HepG2 (cell line): Measurements from ENCODE around the gene MAEA. TPM values are rescaled to one million over a fixed set of nuclear protein-coding genes. Genes with fewer than 3 reads are reported as not detected.

Source experiments
- ATAC-seq: fragments of 200-7000 bp; cut with Tn5 transposase; 3 replicates; pipeline ENCODE4 v1.9.1; 2020; ENCODE audit warnings: mild to moderate bottlenecking, moderate library complexity
- BruUV-seq: library from RNA; stranded (reverse); fragments of 400-500 nt; replicated peaks from 2 replicates; lab custom pipeline; 2021; lab: Mats Ljungman, UMichigan
- CTCF ChIA-PET: fragments of 300-600 bp; formaldehyde crosslinking; extraction: SDS; loops from one replicate; lab custom pipeline; 2021; ENCODE audit warnings: low total read pairs, inconsistent platforms, low intra/inter-chr PET ratio; lab: Yijun Ruan, JAX
- POLR2A ChIA-PET: fragments of 350-600 bp; sonication (Branson Sonifier 250); formaldehyde crosslinking; loops from one replicate; lab custom pipeline; 2020; ENCODE audit warnings: antibody characterized with exemption, inconsistent platforms; lab: Yijun Ruan, JAX
- DNase-seq: peaks from one replicate; pipeline ENCODE4 v3.0.0-alpha.2; 2015; ENCODE audit warnings: low spot score
- FAIRE-seq: peaks from 3 replicates; lab custom pipeline; 2011; peaks lifted over from hg19 to GRCh38; lab: Jason Lieb, UNC
- H2AFZ ChIP-seq: one replicate; pipeline ENCODE4 v1.6.1; 2011; ENCODE audit warnings: low read length, inconsistent platforms
- H3K27ac ChIP-seq: fragments of 300-600 bp; 3 replicates; pipeline ENCODE4 v1.8.0; 2011; ENCODE audit warnings: mixed run types, mild to moderate bottlenecking, mixed read lengths, low read length, inconsistent platforms; ENCODE audit not compliant: insufficient read depth; ENCODE audit errors: extremely low read length
- H3K27me3 ChIP-seq, 2 experiments: fragments of 200-600 bp in 1 of 2; 2 replicates in 1 of 2; 3 replicates in 1 of 2; pipeline versions ENCODE4 v1.6.0 to v1.8.0; 2011; ENCODE audit warnings: low read length in 2 of 2, mild to moderate bottlenecking in 2 of 2, moderate library complexity in 2 of 2, inconsistent platforms in 1 of 2; ENCODE audit not compliant: insufficient read depth in 2 of 2, control insufficient read depth in 1 of 2
- H3K36me3 ChIP-seq, 2 experiments: fragments of 200-600 bp in 1 of 2; replicated peaks in 1 of 2; 2 replicates in 1 of 2; 3 replicates in 1 of 2; pipeline versions ENCODE4 v1.5.1 to v1.8.0; 2011; ENCODE audit warnings: low read length in 2 of 2, inconsistent platforms in 1 of 2; ENCODE audit not compliant: insufficient read depth in 2 of 2, control insufficient read depth in 1 of 2
- H3K4me1 ChIP-seq: 2 replicates; pipeline ENCODE4 v1.5.1; 2012; ENCODE audit warnings: low read length, inconsistent platforms; ENCODE audit not compliant: insufficient read depth
- H3K4me2 ChIP-seq: 2 replicates; pipeline ENCODE4 v1.6.0; 2011; ENCODE audit warnings: low read depth, low read length, inconsistent platforms
- H3K4me3 ChIP-seq, 3 experiments: fragments of 200-600 bp in 1 of 3; sonication (generic), shearing (Covaris generic) in 1 of 3; replicated peaks in 1 of 3; 2 replicates each; pipeline ENCODE4 v1.5.1; 2011 to 2016; ENCODE audit warnings: low read length in 3 of 3, inconsistent platforms in 2 of 3, low read depth in 2 of 3, mild to moderate bottlenecking in 2 of 3, control low read depth in 1 of 3, mixed read lengths in 1 of 3; ENCODE audit not compliant: insufficient read depth in 1 of 3
- H3K79me2 ChIP-seq: one replicate; pipeline ENCODE4 v1.6.1; 2011; ENCODE audit warnings: low read length, inconsistent platforms; ENCODE audit not compliant: insufficient read depth
- H3K9ac ChIP-seq: 2 replicates; pipeline ENCODE4 v1.6.0; 2011; ENCODE audit warnings: mild to moderate bottlenecking, low read depth, low read length, inconsistent platforms; ENCODE audit not compliant: insufficient read depth
- H3K9me3 ChIP-seq: 2 replicates; pipeline ENCODE4 v1.5.1; 2012; ENCODE audit warnings: mild to moderate bottlenecking, low read length
- H4K20me1 ChIP-seq: 2 replicates; pipeline ENCODE4 v1.6.0; 2011; ENCODE audit warnings: inconsistent platforms, mild to moderate bottlenecking, low read length, moderate library complexity; ENCODE audit not compliant: insufficient read depth
- ARNTL ChIP-seq: sonication (generic); formaldehyde crosslinking; IDR thresholded peaks from 2 replicates; pipeline ENCODE4 v1.4.0; 2020; ENCODE audit warnings: mild to moderate bottlenecking, missing genetic modification reagents
- ASH2L ChIP-seq: fragments of 300-600, 200-600 bp; sonication (generic); IDR thresholded peaks from 2 replicates; pipeline ENCODE4 v1.7.0; 2017; ENCODE audit warnings: low read depth, mild to moderate bottlenecking, moderate library complexity, mixed read lengths, low read length; ENCODE audit not compliant: insufficient read length
- CHD2 ChIP-seq: IDR thresholded peaks from 2 replicates; pipeline ENCODE4 v1.6.1; 2011; ENCODE audit warnings: low read depth, low read length, improper control_type of control experiment
- FOSL1 ChIP-seq: sonication (generic); formaldehyde crosslinking; IDR thresholded peaks from 2 replicates; pipeline ENCODE4 v1.9.0; 2021; ENCODE audit warnings: missing genetic modification reagents, borderline replicate concordance
- REPIN1 ChIP-seq: sonication (generic); formaldehyde crosslinking; IDR thresholded peaks from 2 replicates; pipeline ENCODE4 v1.8.0; 2022; ENCODE audit warnings: missing genetic modification reagents, low read depth, mild to moderate bottlenecking, borderline replicate concordance
- SP5 ChIP-seq: IDR thresholded peaks from 2 replicates; pipeline ENCODE4 v1.6.1; 2016; ENCODE audit warnings: low read depth, borderline replicate concordance
- TAF1 ChIP-seq: sonication (generic); formaldehyde crosslinking; IDR thresholded peaks from 2 replicates; pipeline ENCODE4 v1.4.0; 2020; ENCODE audit warnings: missing genetic modification reagents
- TMF1 ChIP-seq: sonication (generic); formaldehyde crosslinking; IDR thresholded peaks from 2 replicates; pipeline ENCODE4 v1.8.1; 2022; ENCODE audit warnings: low read depth, missing genetic modification reagents
- ZFX ChIP-seq: sonication (generic); formaldehyde crosslinking; IDR thresholded peaks from 2 replicates; pipeline ENCODE4 v1.4.0; 2020; ENCODE audit warnings: mild to moderate bottlenecking, low read depth, missing genetic modification reagents, moderate library complexity
- ZNF383 ChIP-seq: sonication (generic); formaldehyde crosslinking; IDR thresholded peaks from 2 replicates; pipeline ENCODE4 v1.4.0; 2020; ENCODE audit warnings: missing genetic modification reagents, mild to moderate bottlenecking, borderline replicate concordance
- ZNF430 ChIP-seq: sonication (generic); formaldehyde crosslinking; IDR thresholded peaks from 2 replicates; pipeline ENCODE4 v1.9.0; 2021; ENCODE audit warnings: mild to moderate bottlenecking, missing genetic modification reagents
- ZNF496 ChIP-seq: sonication (generic); formaldehyde crosslinking; IDR thresholded peaks from 2 replicates; pipeline ENCODE4 v1.8.1; 2023; ENCODE audit warnings: mild to moderate bottlenecking, moderate library complexity, missing genetic modification reagents; ENCODE audit not compliant: insufficient replicate concordance
- ZNF557 ChIP-seq: sonication (generic); formaldehyde crosslinking; IDR thresholded peaks from 2 replicates; pipeline ENCODE4 v1.4.0; 2020; ENCODE audit warnings: missing genetic modification reagents
- WGBS: methylation state at CpG from one replicate; pipeline ENCODE4 v1.1.6; 2017; ENCODE audit warnings: low lambda C conversion rate; 5-methylcytosine and 5-hydroxymethylcytosine counted together
- in situ Hi-C: cut with HindIII; loops from 2 replicates; pipeline ENCODE4 v1.10.0; 2017; ENCODE audit warnings: low pct_unique_long_range_greater_than_20kb; ENCODE audit not compliant: extremely low pct_ligation_motif_present
- intact Hi-C: fragments of 100-400 bp; cut with micrococcal nuclease; formaldehyde crosslinking; loops from one replicate; pipeline ENCODE4 v1.10.0; 2022; ENCODE audit not compliant: unreplicated experiment
- polyA plus RNA-seq, 8 experiments: library from polyadenylated mRNA; depleted of rRNA in 3 of 8; stranded (reverse) in 7 of 8; unstranded in 1 of 8; fragments of >200 nt; fragmentation: Illumina TruSeq in 4 of 8; extraction: Trizol in 4 of 8; gene quantifications; 2 replicates each; pipeline versions ENCODE4 v1.2.1 to v1.2.3, GENCODE V29; 2011 to 2016; ENCODE audit warnings: low read depth in 4 of 8, missing spikeins in 1 of 8, mixed read lengths in 1 of 8; ENCODE audit not compliant: insufficient read depth in 1 of 8
- total RNA-seq, 5 experiments: library from RNA; depleted of rRNA; stranded (reverse); fragments of >200 nt; fragmentation: Illumina TruSeq; extraction: Trizol; gene quantifications; 2 replicates each; pipeline ENCODE4 v1.2.3, GENCODE V29; 2016; ENCODE audit warnings: low read depth in 1 of 5
- TF ChIP-seq, protein P1 (sequence below): sonication (generic); formaldehyde crosslinking; conservative IDR thresholded peaks from 2 replicates; pipeline ENCODE4 v1.8.1; 2023; ENCODE audit warnings: missing genetic modification reagents
- TF ChIP-seq, protein P2 (sequence below): sonication (generic); formaldehyde crosslinking; IDR thresholded peaks from 2 replicates; pipeline ENCODE4 v1.5.0; 2020; ENCODE audit warnings: mild to moderate bottlenecking, missing genetic modification reagents
- TF ChIP-seq, protein P3 (sequence below): sonication (generic); formaldehyde crosslinking; IDR thresholded peaks from 2 replicates; pipeline ENCODE4 v1.5.0; 2020; ENCODE audit warnings: missing genetic modification reagents
- TF ChIP-seq, protein P4 (sequence below): sonication (generic); formaldehyde crosslinking; IDR thresholded peaks from 2 replicates; pipeline ENCODE4 v1.4.0; 2020; ENCODE audit warnings: mild to moderate bottlenecking, missing genetic modification reagents
- TF ChIP-seq, protein P5 (sequence below): sonication (generic); formaldehyde crosslinking; IDR thresholded peaks from 2 replicates; pipeline ENCODE4 v1.8.1; 2023; ENCODE audit warnings: mild to moderate bottlenecking, missing genetic modification reagents, borderline replicate concordance

The MAEA gene
- total and polyA plus RNA-seq, 2 of the 13 experiments (the other 11 are each of a cell fraction or from before 2014, with no cell fraction given), result 52.0 to 57.1 TPM

DNA sequence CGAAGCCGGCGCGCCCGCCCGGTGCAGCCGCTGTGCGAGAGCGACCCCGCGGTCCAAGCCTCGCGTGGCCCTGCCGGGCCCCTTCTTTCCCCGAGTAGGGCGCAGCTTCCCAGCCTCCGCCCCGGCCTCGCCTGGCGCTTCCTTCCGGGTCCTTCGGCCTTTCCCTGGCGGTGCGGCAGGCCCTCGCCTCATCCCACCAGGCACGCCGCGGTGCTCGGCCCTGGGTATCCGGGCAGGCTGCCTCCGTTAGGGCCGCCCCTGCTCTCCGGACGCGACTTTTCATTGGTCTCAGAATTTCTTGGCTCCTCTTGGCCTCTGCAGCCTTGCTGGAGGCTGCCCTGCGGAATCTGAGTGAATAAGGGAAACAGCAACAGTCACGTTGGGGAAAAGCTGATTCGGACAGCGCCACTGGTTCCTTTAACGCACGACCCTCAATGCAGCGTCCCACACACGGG lies 57.7 kb downstream of the MAEA start:
- POLR2A ChIA-PET, result interaction anchor here (0.7 to 4.1 kb wide), 13 partner anchors 9 to 303 kb away, joined by 3 to 43 read pairs (median 5); partner anchors contain the start of genes CTBP1, MAEA and SPON2
- Histone ChIP-seq H2AFZ (no peak overlapping the region), H3K4me1 (peaks cover 31% of the 10 kb centered on the region), H3K4me2 (peak overlapping the region; percentile 83), H4K20me1 (no peaks in the 10 kb centered on the region), H3K4me3 (peak overlapping the region; percentile 59 to 76 (median 74)), H3K9ac (peak overlapping the region; percentile 87), H3K27ac (peak overlapping the region; percentile 82), H3K79me2 (peaks cover 12% of the 10 kb centered on the region), H3K27me3 (no peaks in the 10 kb centered on the region; a peak in 1 of 5 replicates), H3K9me3 (no peaks in the 10 kb centered on the region), H3K36me3 (peaks cover 4 to 11% of the 10 kb centered on the region in 2 experiments; a peak in 4 of 5 replicates)
- ATAC-seq, result peak; percentile 54
- no TSS peak for BruUV-seq
- intact Hi-C loops, result loop anchor here (1.0 to 5.0 kb wide), 3 partner anchors 40 to 99 kb away; partner anchors contain the start of gene MAEA
- WGBS, result 1% methylated on average over 8 of the region's 43 CpGs
- in situ Hi-C loops, result no loop called here
- DNase-seq, result peak; percentile 50
- CTCF ChIA-PET, result interaction anchor here (1.7 kb wide), 1 partner anchor 217 kb away, joined by 4 read pairs; no protein-coding TSS in a partner anchor
- FAIRE-seq, result no peak
- TF ChIP-seq, protein P1, sequence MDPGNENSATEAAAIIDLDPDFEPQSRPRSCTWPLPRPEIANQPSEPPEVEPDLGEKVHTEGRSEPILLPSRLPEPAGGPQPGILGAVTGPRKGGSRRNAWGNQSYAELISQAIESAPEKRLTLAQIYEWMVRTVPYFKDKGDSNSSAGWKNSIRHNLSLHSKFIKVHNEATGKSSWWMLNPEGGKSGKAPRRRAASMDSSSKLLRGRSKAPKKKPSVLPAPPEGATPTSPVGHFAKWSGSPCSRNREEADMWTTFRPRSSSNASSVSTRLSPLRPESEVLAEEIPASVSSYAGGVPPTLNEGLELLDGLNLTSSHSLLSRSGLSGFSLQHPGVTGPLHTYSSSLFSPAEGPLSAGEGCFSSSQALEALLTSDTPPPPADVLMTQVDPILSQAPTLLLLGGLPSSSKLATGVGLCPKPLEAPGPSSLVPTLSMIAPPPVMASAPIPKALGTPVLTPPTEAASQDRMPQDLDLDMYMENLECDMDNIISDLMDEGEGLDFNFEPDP (CRISPR knock-in tag), result no peak
- TF ChIP-seq ZNF430, result peak; percentile 55; the same call in 1 of the 2 replicates
- no peak for TF ChIP-seq ZNF557 (CRISPR knock-in tag)
- TF ChIP-seq, protein P2, sequence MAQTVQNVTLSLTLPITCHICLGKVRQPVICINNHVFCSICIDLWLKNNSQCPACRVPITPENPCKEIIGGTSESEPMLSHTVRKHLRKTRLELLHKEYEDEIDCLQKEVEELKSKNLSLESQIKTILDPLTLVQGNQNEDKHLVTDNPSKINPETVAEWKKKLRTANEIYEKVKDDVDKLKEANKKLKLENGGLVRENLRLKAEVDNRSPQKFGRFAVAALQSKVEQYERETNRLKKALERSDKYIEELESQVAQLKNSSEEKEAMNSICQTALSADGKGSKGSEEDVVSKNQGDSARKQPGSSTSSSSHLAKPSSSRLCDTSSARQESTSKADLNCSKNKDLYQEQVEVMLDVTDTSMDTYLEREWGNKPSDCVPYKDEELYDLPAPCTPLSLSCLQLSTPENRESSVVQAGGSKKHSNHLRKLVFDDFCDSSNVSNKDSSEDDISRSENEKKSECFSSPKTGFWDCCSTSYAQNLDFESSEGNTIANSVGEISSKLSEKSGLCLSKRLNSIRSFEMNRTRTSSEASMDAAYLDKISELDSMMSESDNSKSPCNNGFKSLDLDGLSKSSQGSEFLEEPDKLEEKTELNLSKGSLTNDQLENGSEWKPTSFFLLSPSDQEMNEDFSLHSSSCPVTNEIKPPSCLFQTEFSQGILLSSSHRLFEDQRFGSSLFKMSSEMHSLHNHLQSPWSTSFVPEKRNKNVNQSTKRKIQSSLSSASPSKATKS (CRISPR knock-in tag), result no peak
- peak; percentile 83 for TF ChIP-seq ZFX
- TF ChIP-seq FOSL1 (CRISPR knock-in tag), result no peak
- 0 out of 2 replicates have a peak, but pooled peaks have one; percentile 8 for TF ChIP-seq ARNTL (CRISPR knock-in tag)
- TF ChIP-seq, protein P3, sequence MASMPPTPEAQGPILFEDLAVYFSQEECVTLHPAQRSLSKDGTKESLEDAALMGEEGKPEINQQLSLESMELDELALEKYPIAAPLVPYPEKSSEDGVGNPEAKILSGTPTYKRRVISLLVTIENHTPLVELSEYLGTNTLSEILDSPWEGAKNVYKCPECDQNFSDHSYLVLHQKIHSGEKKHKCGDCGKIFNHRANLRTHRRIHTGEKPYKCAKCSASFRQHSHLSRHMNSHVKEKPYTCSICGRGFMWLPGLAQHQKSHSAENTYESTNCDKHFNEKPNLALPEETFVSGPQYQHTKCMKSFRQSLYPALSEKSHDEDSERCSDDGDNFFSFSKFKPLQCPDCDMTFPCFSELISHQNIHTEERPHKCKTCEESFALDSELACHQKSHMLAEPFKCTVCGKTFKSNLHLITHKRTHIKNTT (CRISPR knock-in tag), result no peak
- peak; percentile 50; the same call in 1 of the 2 replicates for TF ChIP-seq TAF1 (CRISPR knock-in tag)
- 0 out of 2 replicates have a peak, but pooled peaks have one; percentile 37 for TF ChIP-seq REPIN1 (CRISPR knock-in tag)
- TF ChIP-seq, protein P4, sequence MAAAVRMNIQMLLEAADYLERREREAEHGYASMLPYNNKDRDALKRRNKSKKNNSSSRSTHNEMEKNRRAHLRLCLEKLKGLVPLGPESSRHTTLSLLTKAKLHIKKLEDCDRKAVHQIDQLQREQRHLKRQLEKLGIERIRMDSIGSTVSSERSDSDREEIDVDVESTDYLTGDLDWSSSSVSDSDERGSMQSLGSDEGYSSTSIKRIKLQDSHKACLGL (CRISPR knock-in tag), result peak; percentile 60; the same call in 1 of the 2 replicates
- TF ChIP-seq ZNF383 (CRISPR knock-in tag), result no peak
- TF ChIP-seq ZNF496 (CRISPR knock-in tag), result no peak
- no peak for TF ChIP-seq ASH2L
- peak; percentile 75 for TF ChIP-seq CHD2
- TF ChIP-seq, protein P5, sequence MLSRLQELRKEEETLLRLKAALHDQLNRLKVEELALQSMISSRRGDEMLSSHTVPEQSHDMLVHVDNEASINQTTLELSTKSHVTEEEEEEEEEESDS (CRISPR knock-in tag), result 0 out of 2 replicates have a peak, but pooled peaks have one; percentile 32
- peak; percentile 78; the same call in 1 of the 2 replicates for TF ChIP-seq TMF1 (CRISPR knock-in tag)
- TF ChIP-seq SP5, result no peak
